HCT116 (cell line): ENCODE data around the gene WFDC13. TPM values are rescaled to one million over a fixed set of nuclear protein-coding genes. Genes with fewer than 3 reads are reported as not detected.

Experiments used
- ATAC-seq: fragments of 200-7000 bp; cut with Tn5 transposase; 2 replicates; pipeline ENCODE4 v1.9.1; 2020; ENCODE audit warnings: mild to moderate bottlenecking, moderate library complexity
- BruUV-seq: library from RNA; stranded (reverse); fragments of 400-500 nt; replicated peaks from 2 replicates; lab custom pipeline; 2021; lab: Mats Ljungman, UMichigan
- CTCF ChIA-PET: fragments of 300-600 bp; sonication (Branson Sonifier 250); formaldehyde crosslinking; loops from one replicate; lab custom pipeline; 2021; ENCODE audit warnings: antibody characterized with exemption; lab: Charles Lee
- POLR2A ChIA-PET: fragments of 300-600, 350-600 bp; sonication (Branson Sonifier 250); formaldehyde crosslinking; loops from one replicate; lab custom pipeline; 2021; ENCODE audit warnings: antibody characterized with exemption; lab: Charles Lee
- RAD21 ChIA-PET, 2 experiments: fragments of 300-600 bp; sonication (Branson Sonifier 250); formaldehyde crosslinking; loops; one replicate each; lab custom pipeline; 2023; ENCODE audit warnings: low total read pairs in 2 of 2; ENCODE audit not compliant: uncharacterized antibody in 2 of 2, unreplicated experiment in 2 of 2, low non-redundant PET in 1 of 2; lab: Charles Lee
- DNase-seq: peaks from one replicate; pipeline ENCODE4 v3.0.0-alpha.2; 2010; ENCODE audit warnings: low read depth, low spot score
- H2AFZ ChIP-seq: fragments of 200-600 bp; shearing (Covaris generic), sonication (generic); 2 replicates; pipeline ENCODE4 v1.6.1; 2017; ENCODE audit warnings: low read depth, mixed run types, mixed read lengths, antibody characterized with exemption, low read length; ENCODE audit not compliant: poor library complexity, severe bottlenecking
- H3K27ac ChIP-seq: 2 replicates; pipeline ENCODE4 v1.5.1; 2012; ENCODE audit warnings: low read depth, low read length
- H3K27me3 ChIP-seq: fragments of 200-600 bp; sonication (generic); 2 replicates; pipeline ENCODE4 v1.6.1; 2016; ENCODE audit warnings: mixed run types, low read length, mixed read lengths; ENCODE audit not compliant: insufficient read depth
- H3K36me3 ChIP-seq, 2 experiments: fragments of 200-500 bp in 1 of 2; fragments of 200-600 bp in 1 of 2; sonication (Bioruptor generic) in 1 of 2; sonication (generic) in 1 of 2; 2 replicates each; pipeline versions ENCODE4 v1.5.1 to v1.6.1; 2014 to 2016; ENCODE audit warnings: low read length in 2 of 2, inconsistent platforms in 1 of 2, mixed read lengths in 1 of 2, mixed run types in 1 of 2; ENCODE audit not compliant: insufficient read depth in 2 of 2, control insufficient read depth in 1 of 2
- H3K4me1 ChIP-seq, 2 experiments: fragments of 200-600 bp in 1 of 2; sonication (generic) in 1 of 2; 2 replicates each; pipeline versions ENCODE4 v1.5.1 to v1.6.1; 2012 to 2017; ENCODE audit warnings: low read length in 2 of 2, inconsistent platforms in 1 of 2, mild to moderate bottlenecking in 1 of 2, mixed read lengths in 1 of 2, mixed run types in 1 of 2, moderate library complexity in 1 of 2; ENCODE audit not compliant: insufficient read depth in 2 of 2, control insufficient read depth in 1 of 2
- H3K4me2 ChIP-seq: fragments of 200-600 bp; sonication (generic); 2 replicates; pipeline ENCODE4 v1.6.1; 2017; ENCODE audit warnings: mixed run types, low read length, mixed read lengths
- H3K4me3 ChIP-seq, 2 experiments: fragments of 200-600 bp in 1 of 2; sonication (generic) in 1 of 2; replicated peaks in 1 of 2; 2 replicates each; pipeline ENCODE4 v1.5.1; 2011 to 2016; ENCODE audit warnings: low read length in 2 of 2, control low read depth in 1 of 2, low read depth in 1 of 2, mild to moderate bottlenecking in 1 of 2, mixed read lengths in 1 of 2, mixed run types in 1 of 2
- H3K79me2 ChIP-seq: fragments of 200-600 bp; sonication (generic); 2 replicates; pipeline ENCODE4 v1.6.1; 2017; ENCODE audit warnings: mild to moderate bottlenecking, mixed run types, low read length, moderate library complexity, mixed read lengths; ENCODE audit not compliant: insufficient read depth
- H3K9ac ChIP-seq: fragments of 200-600 bp; sonication (generic); 2 replicates; pipeline ENCODE4 v1.6.1; 2016; ENCODE audit warnings: low read length, mixed read lengths
- H3K9me2 ChIP-seq: fragments of 200-600 bp; sonication (generic), shearing (Covaris generic); 2 replicates; pipeline ENCODE4 v1.6.1; 2017; ENCODE audit warnings: mixed run types, mild to moderate bottlenecking, moderate library complexity; ENCODE audit not compliant: insufficient read depth
- H3K9me3 ChIP-seq, 2 experiments: fragments of 200-500 bp in 1 of 2; fragments of 200-600 bp in 1 of 2; sonication (Bioruptor generic) in 1 of 2; sonication (generic) in 1 of 2; 2 replicates each; pipeline ENCODE4 v1.6.1; 2014 to 2017; ENCODE audit warnings: low read length in 2 of 2, mixed read lengths in 2 of 2, inconsistent platforms in 1 of 2, low read depth in 1 of 2, mild to moderate bottlenecking in 1 of 2, mixed run types in 1 of 2, moderate library complexity in 1 of 2; ENCODE audit not compliant: control insufficient read depth in 1 of 2, insufficient read depth in 1 of 2
- H4K20me1 ChIP-seq: fragments of 200-600 bp; sonication (generic), shearing (Covaris generic); 2 replicates; pipeline ENCODE4 v1.6.1; 2017; ENCODE audit warnings: mixed run types, mild to moderate bottlenecking, moderate library complexity; ENCODE audit not compliant: insufficient read depth
- ATF3 ChIP-seq: IDR thresholded peaks from 2 replicates; pipeline ENCODE4 v1.6.1; 2012
- CBX3 ChIP-seq: IDR thresholded peaks from 2 replicates; pipeline ENCODE4 v1.6.1; 2012; ENCODE audit warnings: low read depth
- CEBPB ChIP-seq: IDR thresholded peaks from 2 replicates; pipeline ENCODE4 v1.6.1; 2012; ENCODE audit warnings: low read depth
- CTCF ChIP-seq, 3 experiments: fragments of 200-600 bp in 1 of 3; sonication (generic) in 1 of 3; IDR thresholded peaks in 2 of 3; conservative IDR thresholded peaks in 1 of 3; 2 replicates each; pipeline ENCODE4 v1.5.1; 2012 to 2017; ENCODE audit warnings: low read depth in 2 of 3, low read length in 2 of 3, antibody characterized with exemption in 1 of 3, borderline replicate concordance in 1 of 3, control low read depth in 1 of 3, mild to moderate bottlenecking in 1 of 3, mixed read lengths in 1 of 3, mixed run types in 1 of 3, moderate library complexity in 1 of 3; ENCODE audit not compliant: insufficient read depth in 1 of 3
- EGR1 ChIP-seq: IDR thresholded peaks from 2 replicates; pipeline ENCODE4 v1.6.1; 2012; ENCODE audit warnings: low read depth
- ELF1 ChIP-seq: IDR thresholded peaks from 2 replicates; pipeline ENCODE4 v1.6.1; 2012; ENCODE audit warnings: low read depth, borderline replicate concordance
- EZH2 ChIP-seq: fragments of 200-600 bp; sonication (generic); IDR thresholded peaks from 2 replicates; pipeline ENCODE4 v1.6.1; 2017; ENCODE audit warnings: antibody characterized with exemption, mixed run types
- EZH2phosphoT487 ChIP-seq: fragments of 200-600 bp; IDR thresholded peaks from 2 replicates; pipeline ENCODE4 v1.6.1; 2018; ENCODE audit warnings: antibody characterized with exemption, borderline replicate concordance
- FOSL1 ChIP-seq: IDR thresholded peaks from 2 replicates; pipeline ENCODE4 v1.6.1; 2012; ENCODE audit warnings: low read depth
- JUND ChIP-seq: IDR thresholded peaks from 2 replicates; pipeline ENCODE4 v1.6.1; 2012
- MAX ChIP-seq: IDR thresholded peaks from 2 replicates; pipeline ENCODE4 v1.6.1; 2012
- POLR2A ChIP-seq: IDR thresholded peaks from 2 replicates; pipeline ENCODE4 v1.7.0; 2011; ENCODE audit warnings: borderline replicate concordance; ENCODE audit not compliant: insufficient read depth, insufficient read length; ENCODE audit errors: extremely low read depth
- RAD21 ChIP-seq: IDR thresholded peaks from 2 replicates; pipeline ENCODE4 v1.6.1; 2012; ENCODE audit warnings: low read depth, mild to moderate bottlenecking
- SIN3A ChIP-seq: IDR thresholded peaks from 2 replicates; pipeline ENCODE4 v1.6.1; 2012; ENCODE audit warnings: low read depth
- SRF ChIP-seq: IDR thresholded peaks from 2 replicates; pipeline ENCODE4 v1.6.1; 2012; ENCODE audit warnings: low read depth
- TCF7L2 ChIP-seq: IDR thresholded peaks from 2 replicates; pipeline ENCODE4 v1.7.0; 2011; ENCODE audit warnings: borderline replicate concordance, inconsistent platforms; ENCODE audit not compliant: insufficient read depth, insufficient read length; ENCODE audit errors: extremely low read depth
- YY1 ChIP-seq: IDR thresholded peaks from 2 replicates; pipeline ENCODE4 v1.6.1; 2011; ENCODE audit warnings: low read length, low read depth, moderate library complexity, mild to moderate bottlenecking; ENCODE audit not compliant: insufficient replicate concordance; ENCODE audit errors: extremely low read depth
- ZBTB33 ChIP-seq: IDR thresholded peaks from 2 replicates; pipeline ENCODE4 v1.6.1; 2011; ENCODE audit warnings: mild to moderate bottlenecking, low read length, moderate library complexity; ENCODE audit not compliant: insufficient replicate concordance; ENCODE audit errors: extremely low read depth
- ZFX ChIP-seq: fragments of 450-650 bp; IDR thresholded peaks from 2 replicates; pipeline ENCODE4 v1.6.1; 2017
- ZNF274 ChIP-seq: fragments of 200-500 bp; sonication (Bioruptor generic); IDR thresholded peaks from 2 replicates; pipeline ENCODE4 v1.6.1; 2014; ENCODE audit warnings: mild to moderate bottlenecking, low read depth, low read length, inconsistent platforms
- intact Hi-C: fragments of 100-400 bp; cut with micrococcal nuclease; formaldehyde crosslinking; loops from 2 replicates; pipeline ENCODE4 v1.10.0; 2022
- total RNA-seq: library from RNA; stranded (reverse); gene quantifications from one replicate; pipeline ENCODE4 v1.2.1, GENCODE V29; 2021; ENCODE audit not compliant: unreplicated experiment

Gene WFDC13
- total RNA-seq, 1 experiment from 2014 or later, result not detected

- BruUV-seq, result no TSS peak
- CTCF ChIA-PET, result interaction anchor here (1.1 kb wide), 1 partner anchor 106 kb away, joined by 3 read pairs; no protein-coding TSS in a partner anchor
These were observed 6.3 kb upstream of the WFDC13 start for GRCh38 chr20:45695496-45695895.

More at GRCh38 chr20:45695496-45695895, 6.3 kb upstream of the WFDC13 start:
- ChIA-PET RAD21 (no interaction called here), POLR2A (no interaction called here)
- Histone ChIP-seq H3K4me2 (no peak overlapping the region), H3K9me3 (no peaks in the 10 kb centered on the region), H3K9ac (no peak overlapping the region), H3K4me3 (no peak overlapping the region), H3K4me1 (no peaks in the 10 kb centered on the region), H3K27me3 (no peaks in the 10 kb centered on the region), H2AFZ (no peak overlapping the region), H3K36me3 (no peaks in the 10 kb centered on the region), H4K20me1 (no peaks in the 10 kb centered on the region), H3K9me2 (no peaks in the 10 kb centered on the region), H3K27ac (no peak overlapping the region)
- DNase-seq, result no peak
- ATAC-seq, result no peak
- TF ChIP-seq RAD21, result no peak
- no peak for TF ChIP-seq SIN3A
- no peak for TF ChIP-seq MAX
- no peak for TF ChIP-seq SRF
- no peak for TF ChIP-seq ZBTB33
- no peak for TF ChIP-seq EZH2
- TF ChIP-seq CEBPB, result no peak
- TF ChIP-seq POLR2A, result no peak
- TF ChIP-seq ELF1, result no peak
- TF ChIP-seq FOSL1, result no peak
- TF ChIP-seq CBX3, result no peak
- TF ChIP-seq ATF3, result no peak
- TF ChIP-seq JUND, result no peak
- no peak for TF ChIP-seq ZNF274
- TF ChIP-seq EZH2phosphoT487, result no peak
- TF ChIP-seq CTCF (IDR thresholded peaks at IDR 0.05 in 2 of 3, conservative IDR thresholded peaks at IDR 0.05 in 1 of 3; ENCODE audit: borderline replicate concordance in 1 of 3, insufficient read depth in 1 of 3, low read depth in 2 of 3, low read length in 2 of 3), result no peak
- no peak for TF ChIP-seq TCF7L2
- no peak for TF ChIP-seq EGR1
- TF ChIP-seq YY1, result no peak
- no peak for TF ChIP-seq ZFX
- TF ChIP-seq, all 23 proteins: peak for 0
- H3K79me2 ChIP-seq, result no peaks in the 10 kb centered on the region
- intact Hi-C loops, result no loop called here
